Dermis blood vessel endothelial cell (primary cell): ENCODE measurements around the gene HECTD4. TPM values are rescaled to one million over a fixed set of nuclear protein-coding genes. Genes with fewer than 3 reads are reported as not detected.
"Not testable (repeated sequence)": the region's sequence is repeated elsewhere in the genome, so short reads cannot be mapped to it uniquely, and the experiment has no call there.

Source experiments
- DNase-seq: peaks from one replicate; pipeline ENCODE4 v3.0.0; 2010
- total RNA-seq: library from RNA; depleted of rRNA; stranded (reverse); fragments of >200 nt; gene quantifications from 2 replicates; pipeline ENCODE4 v1.2.3, GENCODE V29; 2014

The HECTD4 gene
- total RNA-seq, result 23.1 and 26.7 TPM in 2 replicates

DNA sequence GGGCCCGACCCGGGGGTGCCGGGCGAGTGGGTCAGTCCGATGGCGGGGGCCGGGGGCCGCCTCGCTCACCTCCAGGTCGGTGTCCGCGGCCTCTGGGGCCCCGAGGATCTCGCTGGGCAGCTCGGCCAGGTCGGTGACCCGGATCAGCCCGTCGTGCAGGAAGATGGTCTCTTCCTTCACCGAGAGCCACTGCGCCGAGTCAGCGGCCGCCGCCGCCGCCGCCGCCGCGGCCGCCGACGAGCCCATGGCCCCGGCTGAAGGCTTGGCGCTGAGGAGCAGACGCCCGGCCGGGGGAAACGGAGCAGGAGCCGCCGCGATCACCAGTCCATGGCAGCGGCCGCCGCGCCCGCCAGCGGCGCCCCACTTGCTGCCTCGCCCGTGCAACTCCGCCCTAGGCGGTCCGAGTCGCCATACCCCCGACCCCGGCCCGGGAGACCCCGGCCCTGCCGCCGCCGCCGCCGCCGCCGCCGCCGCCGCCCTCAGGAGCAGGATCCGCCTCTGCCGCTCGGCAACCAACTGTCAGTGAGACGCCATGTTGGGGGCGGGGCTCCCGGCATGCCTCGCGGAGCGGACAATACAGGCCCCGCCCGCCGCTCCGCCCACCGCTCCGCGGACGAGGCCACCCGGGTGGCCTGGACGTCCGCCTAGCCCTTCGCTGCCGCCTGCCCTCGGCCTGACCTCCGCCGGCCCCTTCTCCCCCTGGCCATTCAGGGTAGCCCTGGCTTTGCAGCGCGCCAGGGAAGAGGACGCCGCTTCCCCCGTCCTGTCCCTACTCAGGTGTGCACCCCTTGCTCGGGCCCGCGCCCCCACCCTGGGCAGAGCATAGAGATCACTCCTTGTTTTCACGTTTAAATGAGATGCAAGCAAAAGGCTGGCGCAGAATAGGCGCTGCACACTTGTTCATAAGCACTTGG lies at the start of gene HECTD4:
TSS of gene HECTD4 (minus strand) at position 549 of the 914 bp plus-strand sequence. CDS start at position 246, 303 bp downstream.
- peak; percentile 90 for DNase-seq

DNA sequence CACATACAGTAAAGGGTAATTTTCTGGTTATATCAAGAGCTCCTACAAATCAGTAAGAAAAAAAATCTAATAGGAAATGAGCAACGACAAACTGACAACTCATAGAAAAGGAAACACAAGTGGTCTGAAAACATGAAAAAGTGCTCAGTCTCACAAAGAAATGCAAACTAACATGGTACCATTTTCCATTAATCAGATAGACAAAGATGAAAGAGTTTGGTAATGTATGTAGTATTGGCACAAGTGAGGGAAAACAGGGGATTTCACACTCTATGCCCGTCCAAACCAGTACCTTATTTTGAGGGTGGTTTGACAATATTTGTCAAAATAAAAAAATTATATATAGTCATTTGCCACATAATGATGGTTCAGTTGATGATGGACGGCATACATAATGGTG lies 49.7 kb upstream of the HECTD4 start:
- no peak for DNase-seq

- DNase-seq, result no peak
Observed at GRCh38 chr12:112430929-112431328, 48.7 kb upstream of the HECTD4 start.

- no peak for DNase-seq
Observed at GRCh38 chr12:112427760-112428159, 45.5 kb upstream of the HECTD4 start.

GRCh38 chr12:112425582-112426382 lies 43.6 kb upstream of the HECTD4 start:
- DNase-seq, result no peak

- DNase-seq, result no peak
Observed at GRCh38 chr12:112424126-112424525, 41.9 kb upstream of the HECTD4 start.

DNA sequence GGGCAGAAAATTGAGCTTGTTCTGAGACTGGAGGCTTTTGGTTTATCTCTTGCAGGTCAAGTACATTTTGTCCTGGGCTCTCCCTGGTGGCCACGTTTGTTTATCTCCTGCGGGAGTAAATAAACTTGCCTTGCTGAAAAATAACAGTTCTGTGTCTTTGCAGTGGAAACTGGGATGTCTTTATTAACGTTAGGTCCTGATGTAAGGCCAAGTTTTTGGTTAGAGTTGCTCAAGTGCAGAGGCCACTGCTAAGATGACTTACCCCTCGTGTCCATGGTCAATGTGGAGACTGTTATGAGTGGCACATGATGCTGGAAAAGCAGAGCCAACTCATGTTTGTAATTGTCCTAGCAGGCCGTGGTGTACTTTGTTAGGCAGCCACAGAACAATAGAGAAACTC lies 40.3 kb upstream of the HECTD4 start:
- DNase-seq, result peak; percentile 33

DNA sequence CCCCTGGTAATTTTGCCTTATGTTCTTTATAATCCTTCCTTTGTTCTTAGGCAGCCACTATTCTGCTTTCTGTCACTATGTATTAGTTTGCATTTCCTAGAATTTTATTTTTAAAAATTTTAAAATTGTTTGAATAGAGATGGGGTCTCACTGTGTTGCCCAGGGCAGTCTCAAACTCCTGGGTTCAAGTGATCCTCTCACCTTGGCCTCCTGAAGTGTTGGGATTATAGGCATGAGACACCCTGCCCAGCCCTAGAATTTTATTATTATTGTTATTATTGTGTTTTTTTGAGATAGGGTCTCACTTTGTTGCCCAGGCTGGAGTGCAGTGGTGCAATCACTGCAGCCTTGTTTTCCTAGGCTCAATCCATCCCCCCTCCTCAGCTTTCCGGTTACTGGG lies 39.1 kb upstream of the HECTD4 start:
- DNase-seq, result no peak

GRCh38 chr12:112420740-112421139 lies 38.5 kb upstream of the HECTD4 start:
- no peak for DNase-seq

GRCh38 chr12:112419297-112420133 lies 37.3 kb upstream of the HECTD4 start:
- DNase-seq, result peak; percentile 71

- peak; percentile 91 for DNase-seq
Observed at GRCh38 chr12:112418608-112419296, 36.5 kb upstream of the HECTD4 start, which contains the start of gene PTPN11. PTPN11 (plus strand) TSS chr12:112418947; CDS start chr12:112419112, 165 bp downstream.

GRCh38 chr12:112418273-112418607 lies 36.0 kb upstream of the HECTD4 start:
- DNase-seq, result no peak

GRCh38 chr12:112415457-112415856 lies 33.2 kb upstream of the HECTD4 start:
- not testable (repeated sequence) for DNase-seq

DNA sequence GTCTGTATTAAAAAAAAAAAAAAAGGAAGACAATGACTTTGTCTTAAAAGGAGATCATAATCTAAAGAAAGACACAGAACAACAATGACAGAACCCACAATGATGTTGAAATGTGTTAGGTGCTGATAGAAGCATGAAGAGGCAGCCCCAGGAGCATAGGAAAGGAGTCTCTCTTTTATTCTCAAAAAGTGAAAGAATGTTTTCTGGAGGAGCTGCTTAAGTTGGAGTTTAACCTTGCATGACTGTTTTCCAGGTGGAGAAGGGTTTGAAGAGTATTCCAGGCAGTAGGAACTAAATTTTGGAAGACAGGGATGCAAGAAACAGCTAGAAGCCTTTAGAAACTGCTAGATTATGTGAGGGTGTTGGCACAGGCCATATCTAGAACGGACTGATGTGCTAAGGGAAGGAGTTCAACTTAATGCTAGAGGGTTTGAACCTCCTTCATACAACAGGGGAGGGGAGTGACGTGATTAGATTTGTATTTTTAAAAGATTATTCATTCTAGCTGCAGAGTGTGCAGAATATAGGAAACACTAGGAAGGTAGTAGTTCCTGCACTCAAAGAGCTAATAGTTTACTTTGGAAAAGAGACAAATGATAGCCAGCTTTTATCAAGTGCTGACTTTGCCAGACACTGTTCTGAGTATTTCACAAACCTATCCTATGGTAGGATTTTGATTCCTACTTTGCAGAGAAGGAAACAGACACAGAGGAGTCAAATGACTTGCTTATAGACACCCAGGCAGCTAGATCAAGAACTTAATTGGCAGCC lies 31.8 kb upstream of the HECTD4 start:
- no peak for DNase-seq

GRCh38 chr12:112409906-112410244 lies 27.6 kb upstream of the HECTD4 start:
- no peak for DNase-seq

- DNase-seq, result peak; percentile 95
Observed at GRCh38 chr12:112409064-112409905, 27.1 kb upstream of the HECTD4 start, which contains the start of gene RPL6. RPL6 (minus strand) TSS chr12:112409605; CDS start chr12:112408656, 949 bp downstream.

DNA sequence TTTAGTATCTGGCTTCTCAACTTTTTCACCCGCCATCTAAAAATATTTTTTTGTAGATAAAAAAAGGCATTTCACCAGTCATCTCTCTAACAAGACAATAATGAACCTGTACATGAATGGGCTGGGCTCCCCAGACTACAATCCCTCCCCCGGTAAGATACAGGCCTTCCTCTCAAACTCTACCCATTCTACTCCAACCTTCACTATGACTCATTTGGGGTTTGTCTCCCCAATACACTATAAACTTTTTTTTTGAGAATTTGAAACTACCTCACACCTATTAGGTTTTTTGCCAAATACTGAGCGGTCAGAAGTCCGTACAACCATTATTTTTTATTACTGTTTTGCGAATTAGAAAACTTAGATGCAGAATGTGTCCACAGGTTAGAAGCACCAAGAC lies 26.4 kb upstream of the HECTD4 start:
- peak; percentile 27 for DNase-seq

DNA sequence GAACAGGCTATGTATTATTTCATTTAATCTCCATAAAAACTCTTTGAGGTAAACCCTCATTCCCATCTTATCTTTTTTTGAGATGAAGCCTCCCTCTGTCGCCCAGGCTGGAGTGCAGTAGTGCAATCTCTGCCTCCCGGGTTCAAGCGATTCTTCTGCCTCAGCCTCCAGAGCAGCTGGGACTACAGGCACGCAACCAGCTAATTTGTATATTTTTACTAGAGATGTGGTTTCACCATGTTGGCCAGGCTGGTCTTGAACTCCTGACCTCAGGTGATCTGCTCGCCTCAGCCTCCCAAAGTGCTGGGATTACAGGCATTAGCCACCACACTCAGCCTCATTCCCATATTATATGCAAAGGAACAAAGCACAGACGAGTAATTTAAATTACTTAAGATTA lies 25.5 kb upstream of the HECTD4 start:
- not testable (repeated sequence) for DNase-seq

DNA sequence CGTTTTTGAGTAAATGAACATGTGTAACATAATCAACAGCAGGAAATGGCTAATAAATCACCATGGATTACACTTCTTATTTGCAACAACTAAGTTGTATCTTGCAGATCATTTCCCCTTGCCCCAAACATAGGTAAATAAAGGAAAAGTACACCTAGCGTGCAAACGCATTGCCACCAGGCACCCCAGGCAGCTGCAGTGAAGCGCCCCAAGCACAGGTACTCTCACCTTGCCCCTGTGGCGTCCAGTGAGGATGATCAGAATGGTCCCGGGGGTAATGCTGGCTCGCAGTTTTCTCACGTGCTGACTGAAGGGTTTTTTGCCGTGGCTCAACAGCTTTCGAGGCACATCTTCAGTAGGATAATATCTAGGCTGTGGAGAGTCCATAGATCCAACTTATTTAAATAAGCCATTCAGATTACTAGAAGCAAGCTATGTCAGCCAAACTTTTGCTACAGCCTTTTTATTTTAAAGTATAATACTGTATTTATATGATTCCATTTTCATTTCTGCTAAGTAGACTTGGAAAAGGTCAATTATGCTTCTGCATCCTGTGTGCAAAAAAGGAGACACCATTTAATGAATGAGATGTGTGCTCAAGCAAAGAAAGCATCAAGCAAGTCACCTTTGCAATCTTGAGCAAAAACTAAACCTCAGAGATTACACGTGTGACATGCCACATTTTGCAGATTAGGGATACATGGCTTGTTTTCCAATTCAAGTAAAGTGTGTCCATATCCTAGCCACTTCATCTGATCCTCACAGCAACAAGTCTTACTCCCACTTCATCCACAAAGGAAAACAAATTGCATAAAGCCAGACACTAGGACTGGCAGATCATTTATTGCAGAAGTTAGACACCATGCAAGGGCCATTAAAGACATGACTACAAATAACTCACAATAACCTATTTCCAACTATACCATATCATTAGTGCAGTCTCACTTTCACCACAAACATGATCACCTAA lies 24.6 kb upstream of the HECTD4 start:
- no peak for DNase-seq
